ENCODE measurements around the gene NRXN2.

GRCh38 chr11:64568041-64568571 lies 154.9 kb downstream of the NRXN2 start:
- TF ChIP-seq CTCF (IDR thresholded peaks at IDR 0.05; ENCODE audit: low read depth, low read length, poor library complexity, severe bottlenecking), result no peak
- no peak for TF ChIP-seq EZH2phosphoT487 (IDR thresholded peaks at IDR 0.05; ENCODE audit: borderline replicate concordance, low read length)
